Heart left ventricle (tissue), 13 donors: Measurements from ENCODE around the gene MAPK14.

Source experiments
- POLR2A ChIP-seq, 2 donors: fragments of 450-650 bp; IDR thresholded peaks; one replicate each; pipeline ENCODE4 v1.6.1; 2017; ENCODE audit warnings: antibody characterized with exemption in 2 of 2, mild to moderate bottlenecking in 2 of 2, moderate library complexity in 2 of 2
- TF ChIP-seq, protein P1 (sequence below), 12 donors: fragments of 200-600 bp; sonication (generic) in 4 of 12; IDR thresholded peaks; one replicate each; pipeline versions ENCODE4 v1.5.0 to v1.8.0; 2018 to 2022; ENCODE audit warnings: antibody characterized with exemption in 12 of 12, mild to moderate bottlenecking in 5 of 12
- donor health status: ischemic (EF 13 %, LVEDD 7.1; RV severe dilation, severe dysfunction).
- donor health status: DM: no; HTN: yes; CAD: no.
- donor health status: DM: no; HTN: no; CAD: no.
- donor health status: ischemic (EF 25% LVEDD 6.9; RV normal size, moderate dysfunction).
- donor health status: ischemic (EF 25% LVEDD 5.7; RV mildly dilated, moderate dysfunction).
- donor health status: ischemic (EF 35%, LVEDD 5.7; RV mildly dilated, moderate dysfunction).
- donor health status: nonischemic (EF 11% LVEDD 7.7; RV severe dilation, severe dysfunction).
- donor health status: DM: yes; HTN: yes; CAD: no.
- donor health status: PGD.
- donor health status: ischemic (EF 29% LVEDD 5.4; RV normal size, mild dysfunction).
- donor health status: nonischemic (EF 23%, LVEDD 6.1; RV moderate dilation, normal function).

DNA sequence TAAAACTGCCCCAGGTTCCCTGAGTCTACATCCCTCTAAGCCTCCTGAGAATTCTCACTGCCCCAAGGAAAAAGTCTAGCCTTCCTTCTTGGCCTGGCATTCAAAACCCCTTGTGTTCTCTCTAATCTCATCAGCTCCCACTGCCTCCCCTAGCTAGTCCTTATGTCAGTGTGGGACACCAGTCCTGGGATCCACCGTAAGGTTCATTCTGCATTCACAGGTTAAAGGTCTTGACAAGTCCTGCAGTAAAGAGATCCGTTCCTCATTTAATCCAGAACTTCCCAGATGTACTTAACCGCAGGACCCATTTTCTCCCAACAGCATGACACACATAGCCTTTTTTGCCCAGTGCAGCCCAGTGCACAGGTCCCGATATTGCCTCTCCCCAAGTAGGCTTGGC lies 114.4 kb downstream of the MAPK14 start:
- TF ChIP-seq, protein P1, sequence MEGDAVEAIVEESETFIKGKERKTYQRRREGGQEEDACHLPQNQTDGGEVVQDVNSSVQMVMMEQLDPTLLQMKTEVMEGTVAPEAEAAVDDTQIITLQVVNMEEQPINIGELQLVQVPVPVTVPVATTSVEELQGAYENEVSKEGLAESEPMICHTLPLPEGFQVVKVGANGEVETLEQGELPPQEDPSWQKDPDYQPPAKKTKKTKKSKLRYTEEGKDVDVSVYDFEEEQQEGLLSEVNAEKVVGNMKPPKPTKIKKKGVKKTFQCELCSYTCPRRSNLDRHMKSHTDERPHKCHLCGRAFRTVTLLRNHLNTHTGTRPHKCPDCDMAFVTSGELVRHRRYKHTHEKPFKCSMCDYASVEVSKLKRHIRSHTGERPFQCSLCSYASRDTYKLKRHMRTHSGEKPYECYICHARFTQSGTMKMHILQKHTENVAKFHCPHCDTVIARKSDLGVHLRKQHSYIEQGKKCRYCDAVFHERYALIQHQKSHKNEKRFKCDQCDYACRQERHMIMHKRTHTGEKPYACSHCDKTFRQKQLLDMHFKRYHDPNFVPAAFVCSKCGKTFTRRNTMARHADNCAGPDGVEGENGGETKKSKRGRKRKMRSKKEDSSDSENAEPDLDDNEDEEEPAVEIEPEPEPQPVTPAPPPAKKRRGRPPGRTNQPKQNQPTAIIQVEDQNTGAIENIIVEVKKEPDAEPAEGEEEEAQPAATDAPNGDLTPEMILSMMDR (IDR thresholded peaks at IDR 0.05) = no peak
- no peak for TF ChIP-seq POLR2A (IDR thresholded peaks at IDR 0.05)
